Measurements from ENCODE around the gene CD163L1.

The CD163L1 gene

DNA sequence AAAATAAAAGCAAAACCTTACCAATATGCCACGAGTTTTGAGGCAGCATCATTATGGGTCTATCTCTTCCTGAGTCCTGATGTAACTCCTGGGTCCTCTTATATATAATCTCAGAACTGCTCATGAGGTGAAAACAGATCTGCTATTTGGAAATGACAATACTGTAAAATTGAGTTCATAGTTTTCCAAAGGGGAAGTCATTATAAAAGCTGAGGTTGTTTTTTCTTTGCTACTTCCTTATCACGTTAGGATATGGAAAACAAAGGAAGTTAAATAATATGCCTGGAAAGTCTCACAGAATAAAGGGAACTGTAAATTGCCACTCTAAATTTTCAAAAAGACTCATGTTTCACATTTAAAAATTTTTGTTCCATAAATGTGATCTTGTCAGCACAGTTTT lies at the start of gene CD163L1:
CD163L1 (minus strand) TSS at position 78 of the 400 bp plus-strand sequence; CDS start at position 52, 26 bp downstream.
- TF ChIP-seq, protein P1, sequence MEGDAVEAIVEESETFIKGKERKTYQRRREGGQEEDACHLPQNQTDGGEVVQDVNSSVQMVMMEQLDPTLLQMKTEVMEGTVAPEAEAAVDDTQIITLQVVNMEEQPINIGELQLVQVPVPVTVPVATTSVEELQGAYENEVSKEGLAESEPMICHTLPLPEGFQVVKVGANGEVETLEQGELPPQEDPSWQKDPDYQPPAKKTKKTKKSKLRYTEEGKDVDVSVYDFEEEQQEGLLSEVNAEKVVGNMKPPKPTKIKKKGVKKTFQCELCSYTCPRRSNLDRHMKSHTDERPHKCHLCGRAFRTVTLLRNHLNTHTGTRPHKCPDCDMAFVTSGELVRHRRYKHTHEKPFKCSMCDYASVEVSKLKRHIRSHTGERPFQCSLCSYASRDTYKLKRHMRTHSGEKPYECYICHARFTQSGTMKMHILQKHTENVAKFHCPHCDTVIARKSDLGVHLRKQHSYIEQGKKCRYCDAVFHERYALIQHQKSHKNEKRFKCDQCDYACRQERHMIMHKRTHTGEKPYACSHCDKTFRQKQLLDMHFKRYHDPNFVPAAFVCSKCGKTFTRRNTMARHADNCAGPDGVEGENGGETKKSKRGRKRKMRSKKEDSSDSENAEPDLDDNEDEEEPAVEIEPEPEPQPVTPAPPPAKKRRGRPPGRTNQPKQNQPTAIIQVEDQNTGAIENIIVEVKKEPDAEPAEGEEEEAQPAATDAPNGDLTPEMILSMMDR (IDR thresholded peaks at IDR 0.05) = no peak
- DNase-seq (ENCODE audit: low spot score) = no peak
- Histone ChIP-seq H3K4me3 (no peak within 1 kb of the TSS), H3K27ac (no peak within 1 kb of the TSS)

DNA sequence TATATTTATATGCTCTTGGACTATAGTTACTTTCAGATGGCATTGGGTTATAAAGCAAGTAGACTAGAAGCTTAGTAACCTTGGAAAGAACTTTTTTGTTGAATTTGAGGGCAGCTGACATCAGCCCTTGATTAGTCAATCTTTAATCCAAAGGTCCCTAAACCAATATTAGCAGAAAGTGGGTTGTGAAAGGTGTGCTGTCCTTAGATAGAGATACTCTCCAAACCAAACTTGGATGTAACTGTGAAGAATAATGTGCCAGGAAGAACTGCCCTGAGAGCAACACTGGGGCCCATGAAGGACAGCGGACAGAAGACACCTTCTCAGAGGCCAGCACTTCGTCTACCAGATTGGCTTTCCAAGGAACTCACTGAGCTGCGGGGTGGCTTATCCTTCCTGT lies 49.1 kb upstream of the CD163L1 start:
- TF ChIP-seq, protein P1 (IDR thresholded peaks at IDR 0.05) = no peak
- no peak for DNase-seq (ENCODE audit: low spot score)
- peak overlapping the region; percentile 32 for H3K4me3 ChIP-seq
- peak overlapping the region in 1 of 2 donors; percentile 26 for H3K27ac ChIP-seq

DNA sequence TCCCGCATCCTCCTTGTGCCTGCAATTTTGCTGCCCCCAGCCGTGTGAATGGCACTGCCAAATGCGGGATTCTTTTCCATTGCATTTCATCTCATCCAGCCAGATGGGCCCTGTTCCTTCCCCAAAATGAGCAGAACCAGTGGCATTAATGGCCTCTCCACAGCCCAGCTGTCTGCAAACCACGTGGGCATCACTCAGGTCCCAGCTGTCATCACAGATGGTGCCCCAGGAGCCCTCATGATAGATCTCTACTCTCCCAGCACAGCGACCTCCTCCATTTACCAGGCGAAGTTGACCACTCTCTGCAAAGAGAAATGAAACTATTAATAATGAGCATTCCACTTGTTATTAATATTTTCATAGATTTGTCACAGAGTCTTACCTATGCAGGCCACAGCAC lies 42.6 kb upstream of the CD163L1 start:
- TF ChIP-seq, protein P1 (IDR thresholded peaks at IDR 0.05) = no peak
- Histone ChIP-seq H3K27ac (no peak overlapping the region), H3K4me3 (no peak overlapping the region)
- DNase-seq (ENCODE audit: low spot score) = no peak

DNA sequence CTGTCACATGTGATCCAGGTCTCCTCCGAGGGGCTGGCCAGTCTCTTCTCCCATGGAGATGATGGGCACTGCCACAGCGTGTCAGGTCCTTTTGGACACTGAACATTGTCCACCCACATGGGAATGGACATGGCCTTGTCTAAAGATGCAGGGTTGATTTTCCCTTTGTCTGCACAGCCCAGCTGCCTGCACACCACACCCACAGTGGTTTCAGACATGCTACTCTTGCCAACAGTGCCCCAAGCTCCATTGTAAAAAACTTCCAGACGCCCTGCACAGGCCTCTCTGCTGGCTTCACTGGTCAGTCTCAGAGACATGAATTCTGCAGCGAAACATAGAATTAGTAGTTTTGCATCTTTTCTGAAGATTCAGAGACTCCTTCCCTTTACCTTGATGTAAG lies 41.1 kb upstream of the CD163L1 start:
- no peak for DNase-seq (ENCODE audit: low spot score)
- H3K27ac ChIP-seq = no peak overlapping the region
- TF ChIP-seq, protein P1 (IDR thresholded peaks at IDR 0.05) = no peak
- H3K4me3 ChIP-seq = no peak overlapping the region

DNA sequence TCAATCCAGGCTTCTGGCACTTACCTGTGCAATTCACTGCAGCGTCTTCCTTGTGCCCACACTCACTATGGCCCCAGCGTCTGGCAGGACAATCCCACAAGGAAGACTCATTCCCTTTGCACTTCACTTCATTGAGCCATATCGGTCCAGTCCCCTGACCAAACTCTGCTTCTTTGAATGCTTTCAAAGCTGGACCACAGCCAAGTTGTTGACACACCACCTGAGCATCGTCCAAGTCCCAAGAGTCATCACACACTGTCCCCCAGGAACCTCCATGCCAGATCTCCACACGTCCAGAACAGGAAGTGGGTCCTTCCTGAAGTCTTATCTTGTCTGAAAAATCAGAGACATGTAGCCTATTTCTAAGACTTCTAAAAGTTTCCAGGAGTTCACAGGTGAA lies 39.4 kb upstream of the CD163L1 start:
- Histone ChIP-seq H3K27ac (no peak overlapping the region), H3K4me3 (no peak overlapping the region)
- DNase-seq (ENCODE audit: low spot score) = no peak
- TF ChIP-seq, protein P1 (IDR thresholded peaks at IDR 0.05) = no peak

DNA sequence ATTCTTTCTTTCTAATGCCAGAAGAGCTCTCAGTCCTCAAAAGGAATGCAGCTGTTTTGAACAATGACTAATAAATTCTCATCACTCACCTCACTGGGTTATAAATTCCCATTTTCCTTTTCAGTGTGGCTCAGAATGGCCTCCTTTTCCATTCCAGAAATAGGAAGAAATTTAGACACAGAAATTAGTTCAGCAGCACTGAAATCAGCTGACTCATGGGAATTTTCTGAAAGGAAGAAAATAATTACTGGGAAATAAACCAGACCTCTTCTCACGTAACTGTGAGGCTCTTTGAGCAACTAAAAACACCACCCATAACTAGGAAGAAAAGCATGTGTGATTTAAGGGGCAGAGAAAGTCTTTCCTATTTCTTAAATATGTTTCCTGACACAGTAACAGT lies 35.8 kb upstream of the CD163L1 start:
- H3K27ac ChIP-seq = no peak overlapping the region

DNA sequence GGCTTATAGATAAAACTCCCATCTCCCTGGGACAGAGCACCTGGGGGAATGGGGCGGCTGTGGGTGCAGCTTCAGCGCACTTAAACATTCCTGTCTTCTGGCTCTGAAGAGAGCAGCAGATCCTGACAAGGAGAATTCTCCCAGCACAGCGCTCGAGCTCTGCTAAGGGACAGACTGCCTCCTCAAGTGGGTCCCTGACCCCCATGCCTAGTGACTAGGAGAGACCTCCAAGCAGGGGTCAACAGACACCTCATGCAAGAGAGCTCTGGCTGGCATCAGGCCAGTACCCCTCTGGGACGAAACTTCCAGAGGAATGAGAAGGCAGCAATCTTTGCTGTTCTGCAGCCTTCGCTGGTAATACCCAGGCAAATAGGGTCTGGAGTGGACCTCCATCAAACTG lies 28.1 kb upstream of the CD163L1 start:
- H3K4me3 ChIP-seq = no peak overlapping the region
- TF ChIP-seq, protein P1 (IDR thresholded peaks at IDR 0.05) = no peak
- no peak for DNase-seq (ENCODE audit: low spot score)
- no peak overlapping the region for H3K27ac ChIP-seq

More for the DNA sequence above, 35.8 kb upstream of the CD163L1 start:
- H3K4me3 ChIP-seq = no peak overlapping the region
- no peak for DNase-seq (ENCODE audit: low spot score)
- TF ChIP-seq, protein P1 (IDR thresholded peaks at IDR 0.05) = no peak

All from coronary artery (tissue), 2 donors.